Limb (tissue), 2 donors: Measurements from ENCODE around the gene NIP7.

Experiments
- DNase-seq, 2 donors: peaks; one replicate each; pipeline ENCODE4 v3.0.0-alpha.2; 2016; ENCODE audit errors: extremely low spot score in 2 of 2

NIP7 gene

DNA sequence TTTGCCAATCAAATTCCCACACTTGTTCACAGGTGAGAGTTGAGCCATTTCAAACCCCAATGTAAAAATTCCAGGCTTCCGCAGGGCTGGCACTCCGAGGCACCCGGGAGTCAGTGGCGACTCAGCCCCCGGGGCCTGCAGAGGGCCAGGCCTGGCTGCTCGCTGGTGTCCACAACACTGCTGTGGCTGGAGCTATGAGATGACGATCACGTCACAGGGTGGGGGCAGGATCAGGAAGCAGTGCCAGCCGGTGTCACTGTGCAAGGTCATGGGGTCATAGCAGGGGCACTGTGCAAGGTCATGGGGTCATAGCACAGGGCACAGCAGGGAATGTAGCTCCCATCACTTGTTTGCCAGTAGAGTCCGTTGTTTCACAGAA, 20.7 kb upstream of the NIP7 start:
- DNase-seq, result no peak

DNA sequence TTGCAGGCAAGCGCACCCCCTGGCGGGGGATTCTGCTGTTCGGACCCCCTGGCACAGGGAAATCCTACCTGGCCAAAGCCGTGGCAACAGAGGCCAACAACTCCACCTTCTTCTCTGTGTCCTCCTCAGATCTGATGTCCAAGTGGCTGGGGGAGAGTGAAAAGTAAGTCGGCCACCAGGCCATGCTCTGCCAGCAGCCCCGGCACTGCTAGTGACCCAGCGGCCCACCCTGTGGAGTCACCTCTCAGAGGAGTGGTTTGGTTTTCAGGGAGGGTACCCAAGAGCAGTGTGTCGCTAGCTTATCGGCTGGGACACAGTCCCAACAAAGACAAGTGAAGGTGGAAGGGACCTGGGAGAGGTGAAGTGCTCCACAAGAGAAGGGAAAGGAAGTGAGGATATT, 20.2 kb upstream of the NIP7 start:
- DNase-seq, result no peak

DNA sequence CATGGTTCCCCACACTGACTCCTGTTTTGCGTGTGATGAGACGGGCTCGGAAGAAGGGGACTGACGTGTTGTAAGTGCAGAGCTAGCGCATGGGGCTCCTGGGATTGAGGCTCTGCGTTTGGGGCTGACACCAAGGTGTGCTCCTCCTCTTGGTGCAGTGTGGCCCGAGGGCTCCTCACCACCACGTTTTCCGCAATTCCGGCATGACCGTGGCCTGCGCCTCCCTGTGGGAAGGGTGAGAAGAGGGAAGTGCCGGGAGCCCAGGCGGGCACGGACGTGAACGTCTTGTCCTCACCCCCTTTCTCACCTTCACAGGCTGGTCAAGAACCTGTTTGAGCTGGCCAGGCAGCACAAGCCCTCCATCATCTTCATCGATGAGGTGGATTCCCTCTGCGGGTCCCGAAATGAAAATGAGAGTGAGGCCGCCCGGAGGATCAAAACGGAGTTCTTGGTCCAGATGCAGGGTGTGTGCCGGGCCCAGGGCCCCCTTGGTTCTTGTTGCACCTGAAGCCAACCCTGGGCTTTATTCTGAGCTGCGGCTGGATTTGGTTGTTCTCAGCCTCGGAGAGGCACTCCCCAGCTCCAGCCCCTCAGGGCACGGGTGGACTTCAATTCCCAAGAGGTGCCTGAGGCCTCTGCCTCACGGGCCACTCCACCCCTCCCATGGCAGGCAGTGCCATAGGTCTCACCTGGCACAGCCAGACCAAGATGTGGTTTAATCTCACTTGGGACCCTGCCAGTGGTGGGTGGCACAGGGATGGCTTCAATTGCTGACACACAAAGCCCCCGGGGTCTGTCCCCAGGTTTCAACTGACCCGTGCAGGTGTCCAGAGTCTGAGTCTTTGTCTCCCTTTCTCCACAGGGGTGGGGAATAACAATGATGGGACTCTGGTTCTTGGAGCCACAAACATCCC, 19.5 kb upstream of the NIP7 start:
- no peak for DNase-seq

DNA sequence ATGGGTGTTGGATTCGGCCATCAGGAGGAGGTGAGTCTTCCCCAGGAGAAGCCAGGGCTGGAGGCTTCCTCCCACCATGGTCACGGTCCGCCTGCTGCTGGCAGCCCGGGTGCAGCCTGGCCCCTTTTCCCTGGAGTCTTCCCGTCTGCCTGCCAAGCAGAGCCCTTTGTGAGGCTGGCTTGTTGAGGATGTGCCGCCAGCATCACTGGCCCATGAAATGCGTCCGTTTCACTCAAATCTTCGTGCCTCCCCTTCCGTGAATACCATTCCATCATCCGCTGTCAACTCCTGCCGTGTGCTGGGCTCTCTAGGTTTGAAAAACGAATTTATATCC, 18.9 kb upstream of the NIP7 start:
- DNase-seq, result no peak

DNA sequence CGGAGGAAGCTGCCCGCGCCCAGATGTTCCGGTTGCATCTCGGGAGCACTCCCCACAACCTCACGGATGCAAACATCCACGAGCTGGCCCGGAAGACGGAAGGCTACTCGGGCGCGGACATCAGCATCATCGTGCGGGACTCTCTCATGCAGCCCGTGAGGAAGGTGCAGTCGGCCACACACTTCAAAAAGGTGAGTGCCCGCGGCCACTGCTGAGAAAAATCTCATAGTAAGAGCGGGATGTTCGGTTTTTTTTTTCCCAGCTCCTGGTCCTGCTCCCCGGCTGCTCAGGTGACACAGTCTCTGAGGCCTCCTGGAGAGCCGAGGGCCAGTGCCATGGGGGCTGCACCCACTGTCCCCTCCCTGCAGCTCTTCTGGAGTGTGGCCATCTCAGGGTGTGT, 18.5 kb upstream of the NIP7 start:
- no peak for DNase-seq

DNA sequence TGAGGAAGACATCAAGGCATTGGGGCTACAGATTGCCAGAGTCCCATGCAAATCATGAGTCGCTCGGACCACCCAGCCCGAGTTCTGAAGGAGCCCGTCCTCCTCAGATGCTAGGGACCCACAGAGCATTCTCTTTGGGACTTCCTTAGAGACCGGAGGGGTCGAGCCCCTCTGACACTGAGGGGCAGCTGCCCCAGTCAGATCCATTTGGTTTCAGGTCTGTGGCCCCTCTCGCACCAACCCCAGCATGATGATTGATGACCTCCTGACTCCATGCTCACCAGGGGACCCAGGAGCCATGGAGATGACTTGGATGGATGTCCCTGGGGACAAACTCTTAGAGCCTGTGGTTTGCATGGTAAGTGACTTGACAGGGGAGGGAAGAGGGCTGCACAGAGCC, 17.2 kb upstream of the NIP7 start:
- no peak for DNase-seq

DNA sequence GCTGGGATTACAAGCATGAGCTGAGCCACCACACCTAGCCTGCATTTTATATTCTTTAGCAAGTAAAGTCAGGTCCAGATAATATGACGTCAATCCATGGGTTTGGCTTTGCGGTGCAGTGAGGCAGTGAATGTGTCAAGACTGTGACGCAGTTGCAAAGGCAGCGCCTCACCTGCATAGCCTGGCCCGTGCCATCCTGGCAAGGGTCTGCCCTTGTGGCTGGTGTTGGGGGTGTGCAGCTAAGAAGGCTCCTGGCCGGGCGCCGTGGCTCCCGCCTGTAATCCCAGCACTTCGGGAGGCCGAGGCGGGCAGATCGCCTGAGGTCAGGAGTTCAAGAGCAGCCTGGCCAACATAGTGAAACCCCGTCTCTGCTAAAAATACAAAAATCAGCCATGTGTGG, 16.2 kb upstream of the NIP7 start:
- no peak for DNase-seq

DNA sequence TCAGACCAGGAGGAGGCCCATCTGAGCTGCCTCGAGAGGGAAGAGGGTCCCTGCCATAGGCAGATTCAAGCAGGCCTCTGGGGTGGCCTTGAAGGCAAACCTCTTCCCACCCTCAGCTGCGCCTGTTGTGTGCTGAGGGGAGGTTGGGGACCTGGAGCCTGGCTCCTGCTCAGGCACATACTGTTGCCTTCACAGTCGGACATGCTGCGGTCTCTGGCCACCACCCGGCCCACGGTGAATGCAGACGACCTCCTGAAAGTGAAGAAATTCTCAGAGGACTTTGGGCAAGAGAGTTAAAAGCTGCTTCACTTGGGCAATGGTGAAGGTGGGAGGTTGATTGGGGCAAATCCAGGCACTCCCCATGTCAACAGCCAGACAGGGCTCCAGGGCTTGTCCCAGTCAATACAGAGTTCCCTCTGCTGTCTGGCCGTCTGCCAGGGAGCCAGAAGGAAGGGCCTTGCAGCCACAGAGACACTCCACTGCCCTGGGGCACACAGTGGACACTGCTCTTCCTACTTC, 15.5 kb upstream of the NIP7 start:
- DNase-seq, result no peak

DNA sequence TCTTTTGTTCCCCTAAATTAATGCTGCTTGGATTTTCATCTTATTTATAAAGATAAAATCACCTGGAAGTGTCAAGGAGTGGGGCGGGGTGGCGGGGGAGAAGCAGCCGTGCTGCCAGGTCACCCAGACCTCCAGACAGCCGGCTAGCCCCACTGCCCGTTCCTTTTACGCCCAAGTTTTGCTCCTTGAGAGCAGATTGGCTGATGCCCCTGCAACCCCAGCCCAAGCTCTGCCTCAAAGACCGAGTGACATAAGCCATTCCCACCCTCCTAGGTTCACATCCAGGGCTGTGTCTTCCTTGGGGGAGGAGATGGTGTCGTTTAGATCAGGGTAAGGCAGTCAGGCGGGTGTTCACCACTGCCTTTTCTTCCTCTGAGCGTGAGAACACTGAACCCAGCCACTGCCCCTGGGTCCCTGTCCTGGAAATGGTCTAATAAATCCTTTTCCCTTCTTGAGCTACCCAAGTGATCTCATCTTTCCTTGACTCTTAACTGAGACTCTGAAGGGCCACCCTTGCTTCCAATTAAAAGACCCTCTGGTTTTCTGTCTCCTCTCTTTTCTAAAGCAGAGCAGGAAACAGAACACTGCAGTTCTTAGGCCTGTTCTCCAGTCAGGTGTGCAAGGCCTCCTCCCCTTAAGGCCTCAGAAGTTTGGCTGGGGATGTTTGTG, 14.9 kb upstream of the NIP7 start:
- no peak for DNase-seq

DNA sequence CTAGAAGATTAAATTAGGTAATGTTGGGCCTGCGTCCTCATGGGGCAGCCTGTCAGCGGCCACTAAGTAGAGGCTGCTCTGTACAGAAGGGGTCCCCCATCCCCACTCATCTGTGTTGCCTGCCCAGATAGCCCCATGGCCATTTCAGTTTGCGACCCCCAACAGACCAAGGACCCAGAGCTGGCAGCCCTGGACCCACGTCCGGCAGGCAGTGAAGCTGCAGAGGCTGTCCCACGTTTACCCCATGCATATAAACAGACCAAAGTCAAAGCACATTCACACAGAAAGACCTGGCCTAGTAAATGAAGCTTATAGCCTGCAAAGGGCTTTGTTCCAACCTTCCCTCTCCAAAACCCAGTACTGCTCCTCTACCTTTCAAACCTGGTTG, 13.8 kb upstream of the NIP7 start:
- no peak for DNase-seq

DNA sequence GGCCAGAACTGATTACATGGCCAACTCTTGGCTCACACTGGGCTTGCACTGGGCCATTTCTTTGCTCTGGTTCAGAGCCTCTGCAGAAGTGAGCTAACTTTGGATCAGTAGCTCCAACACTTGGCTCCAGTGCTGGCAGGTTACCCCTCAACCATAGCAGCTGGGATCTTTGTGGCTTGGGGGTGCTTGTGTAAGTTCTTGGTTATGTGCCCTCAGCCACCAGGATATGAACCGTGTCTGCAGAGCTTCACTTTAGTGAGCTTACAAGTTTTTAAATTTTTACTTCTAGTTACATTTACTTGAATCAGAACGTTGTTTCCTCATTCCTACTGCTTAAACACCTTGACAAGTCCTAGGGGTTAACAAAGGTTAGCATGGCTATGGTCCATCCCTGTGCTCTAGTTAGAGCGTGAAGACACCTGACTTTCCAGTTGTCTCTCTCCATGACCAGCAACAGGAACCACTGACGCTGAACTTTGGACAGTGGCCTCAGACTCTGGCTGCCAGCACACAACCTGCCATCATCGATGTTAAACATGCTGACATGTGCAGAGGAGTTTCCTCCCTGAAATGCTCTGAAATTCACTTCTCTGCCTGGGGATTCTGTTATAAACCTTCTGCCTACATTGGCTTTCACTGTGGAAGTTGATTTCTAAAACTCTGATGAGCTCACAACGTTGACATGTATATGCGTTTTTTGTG, 13.2 kb upstream of the NIP7 start:
- no peak for DNase-seq

DNA sequence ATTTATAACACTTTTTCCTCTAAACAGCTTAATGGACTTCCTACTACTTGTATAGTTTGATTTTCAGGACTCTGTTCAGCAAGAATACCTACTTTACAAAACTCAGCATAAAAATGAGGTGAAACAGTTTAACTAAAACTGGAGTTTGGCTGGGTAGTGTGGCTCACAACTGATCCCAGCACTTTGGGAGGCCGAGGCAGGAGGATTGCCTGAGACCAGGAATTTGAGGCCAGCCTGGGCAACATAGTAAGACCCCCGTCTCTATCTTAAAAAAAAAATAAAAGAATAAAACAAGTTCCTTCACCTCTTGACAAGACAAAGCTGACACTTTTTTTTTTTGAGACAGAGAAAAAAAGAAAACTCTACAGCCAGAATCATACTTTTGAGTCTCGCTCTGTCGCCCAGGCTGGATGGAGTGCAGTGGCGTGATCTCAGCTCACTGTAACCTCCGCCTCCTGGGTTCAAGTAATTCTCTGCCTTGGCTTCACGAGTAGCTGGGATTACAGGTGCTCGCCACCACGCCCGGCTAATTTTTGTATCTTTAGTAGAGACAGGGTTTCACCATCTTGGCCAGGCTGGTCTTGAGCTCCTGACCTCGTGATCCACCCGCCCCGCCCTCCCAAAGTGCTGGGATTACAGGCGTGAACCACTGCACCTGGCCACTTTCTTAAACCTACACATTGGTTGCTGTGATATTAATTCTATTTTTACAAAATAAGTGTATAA, 11.8 kb upstream of the NIP7 start:
- no peak for DNase-seq

DNA sequence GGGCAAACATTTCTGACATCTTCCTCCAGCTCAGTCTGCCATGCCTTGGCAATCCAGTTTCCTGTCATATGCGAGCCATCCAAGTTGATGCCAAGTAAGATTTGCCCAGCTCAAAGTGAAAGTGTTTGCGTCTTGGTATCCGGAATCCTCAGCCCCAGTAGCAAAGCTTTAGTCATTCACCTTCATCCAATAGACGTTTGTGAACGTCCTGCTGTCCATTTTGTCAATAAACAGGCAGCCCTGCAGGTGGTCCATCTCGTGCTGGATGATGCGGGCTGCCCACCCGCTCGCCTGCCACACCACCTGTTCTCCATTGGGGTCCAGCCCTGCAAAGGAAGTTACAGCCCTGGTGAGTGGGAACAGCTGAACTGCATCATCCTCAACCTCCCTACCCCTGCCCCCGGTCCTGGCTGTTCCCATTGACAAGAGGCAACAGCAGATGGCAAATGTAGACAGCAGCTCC, 10.7 kb upstream of the NIP7 start:
- no peak for DNase-seq

DNA sequence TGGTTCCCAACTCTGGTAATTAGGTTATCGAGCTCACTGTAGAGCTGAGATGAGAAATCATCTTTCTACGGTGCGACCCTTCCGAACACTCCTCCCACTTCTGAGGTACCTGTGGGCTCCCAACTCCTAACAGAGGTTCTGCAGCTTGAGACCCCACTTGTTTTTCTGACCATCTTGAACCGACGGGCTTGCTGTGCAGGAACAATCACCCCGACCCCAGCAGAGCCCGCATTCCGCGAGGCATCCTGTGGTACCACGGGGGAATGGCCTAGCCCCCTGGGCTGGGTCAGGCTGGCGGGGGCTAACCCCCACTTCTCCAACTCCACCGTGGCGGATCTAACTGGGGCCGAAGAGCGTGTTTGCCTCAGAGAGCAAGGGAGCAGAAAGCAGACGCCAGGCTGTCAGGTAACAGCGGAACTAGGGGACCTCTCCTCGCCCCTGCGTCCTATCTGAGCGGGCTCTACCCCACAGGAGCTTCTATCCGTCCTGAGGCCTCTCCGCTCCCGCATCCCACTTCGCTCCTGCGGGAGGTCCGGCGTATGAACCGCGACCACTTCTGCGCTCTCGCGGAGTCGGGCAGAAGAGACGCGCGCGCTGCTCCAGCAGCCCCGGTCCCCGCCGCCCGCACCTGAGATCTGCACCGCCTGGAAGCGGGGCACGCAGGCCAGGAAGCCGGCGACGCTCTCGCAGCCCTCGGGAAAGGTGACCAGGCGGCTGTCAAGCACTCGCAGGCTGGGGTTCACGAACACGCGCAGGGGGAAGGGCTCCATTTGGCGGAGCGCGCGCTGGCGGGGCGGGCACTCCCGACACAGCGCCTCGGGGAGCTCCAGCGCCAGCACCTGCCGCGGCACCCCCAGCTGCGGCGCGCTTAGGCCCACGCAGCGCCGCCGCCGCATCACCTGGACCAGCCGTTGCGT, 9.9 kb upstream of the NIP7 start:
- DNase-seq, result no peak

DNA sequence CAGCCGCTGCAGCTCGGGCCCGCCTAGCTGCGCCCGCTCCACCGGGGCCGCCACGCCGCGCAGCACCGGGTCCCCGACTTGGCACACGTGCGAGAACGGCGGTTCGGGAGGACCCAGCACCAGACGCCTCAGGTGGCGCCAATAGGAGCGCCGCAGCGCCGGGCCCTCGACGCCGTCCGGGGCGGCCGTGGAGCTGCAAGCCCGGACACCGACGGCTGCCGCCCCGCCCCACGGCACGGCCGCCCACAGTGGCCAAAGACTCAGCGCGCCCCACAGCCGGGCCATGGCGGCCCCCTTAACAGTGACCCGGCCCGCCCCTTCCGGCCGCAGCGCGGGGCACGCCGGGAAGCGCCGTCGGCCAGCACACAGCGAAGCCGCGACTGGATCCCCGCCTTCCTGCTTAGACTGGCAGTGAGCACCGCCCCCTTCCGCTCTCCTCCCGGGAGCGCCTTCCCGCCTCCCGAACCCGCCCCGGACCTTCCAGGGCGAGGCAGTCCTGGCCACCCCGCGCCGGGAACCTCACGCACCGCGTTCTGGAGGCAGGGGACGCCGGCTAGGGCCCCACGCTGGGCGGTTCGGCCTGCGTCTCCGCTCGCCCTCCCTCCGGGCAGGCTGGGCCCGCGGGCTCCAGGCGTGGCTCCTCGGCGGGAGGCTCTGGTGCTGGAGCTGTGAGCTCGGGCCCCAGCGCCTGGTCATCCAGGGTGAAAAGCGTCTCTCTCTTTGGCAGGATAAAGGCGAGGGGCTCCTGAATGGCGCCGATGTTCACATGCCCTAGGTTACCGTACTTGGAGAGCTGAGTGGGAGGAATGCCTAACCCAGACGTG, 9.1 kb upstream of the NIP7 start, which contains the start of gene PDF:
Gene PDF, minus strand, starts transcription at position 303 of the 824 bp plus-strand sequence. Its CDS starts 18 bp downstream, at position 285.
- peak; percentile 95 to 96 for DNase-seq

DNA sequence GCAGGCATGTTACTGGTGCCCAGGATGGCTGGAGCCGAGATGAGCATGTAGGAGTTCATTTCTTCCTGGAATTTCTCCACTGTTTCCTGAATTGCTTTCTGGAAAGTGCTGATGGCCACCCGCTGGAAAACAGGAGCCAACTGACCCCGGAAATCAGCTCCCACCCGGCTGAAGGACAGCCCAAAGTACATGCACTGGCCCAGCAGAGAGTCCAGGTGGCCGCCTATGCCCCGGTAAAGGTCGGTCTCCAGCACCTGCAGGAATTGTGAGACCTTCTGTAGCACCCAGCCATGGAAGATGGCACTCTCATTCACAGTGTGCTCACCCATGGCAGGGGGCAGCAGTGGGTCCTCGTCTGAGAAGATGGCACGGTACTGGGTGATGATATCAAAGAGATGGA, 4.9 kb upstream of the NIP7 start:
- DNase-seq, result no peak

DNA sequence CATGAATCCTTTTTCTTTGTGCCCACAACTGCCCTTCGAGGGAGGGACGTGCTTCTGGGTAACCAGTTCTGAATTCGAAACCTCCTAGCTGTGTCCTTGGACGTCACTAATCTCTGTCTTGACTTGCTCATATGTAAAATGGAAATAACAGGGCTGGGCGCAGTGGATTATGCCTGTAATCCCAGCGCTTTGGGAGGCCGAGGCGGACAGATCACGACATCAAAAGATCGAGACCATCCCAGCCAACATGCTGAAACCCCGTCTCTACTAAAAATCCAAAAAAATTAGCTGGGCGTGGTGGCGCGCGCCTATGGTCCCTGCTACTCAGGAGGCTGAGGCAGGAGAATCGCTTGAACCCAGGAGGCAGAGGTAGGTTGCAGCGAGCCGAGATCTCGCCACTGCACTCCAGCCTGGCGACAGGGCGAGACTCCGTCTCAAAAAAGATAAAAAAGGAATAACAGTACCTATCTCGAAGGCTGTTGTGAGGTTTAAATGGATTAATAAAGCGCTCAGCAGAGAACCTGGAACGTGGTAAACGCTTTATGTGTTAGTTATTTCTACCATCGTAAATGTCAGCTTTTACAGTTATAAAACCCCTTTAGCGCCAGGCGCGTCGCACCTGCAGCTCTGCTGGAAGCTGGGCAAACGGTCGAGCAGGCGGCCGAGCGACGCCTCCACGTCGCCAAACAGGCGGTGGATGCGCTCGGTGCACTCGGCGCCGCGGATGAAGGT, 849 bp upstream of the NIP7 start:
- no peak for DNase-seq

DNA sequence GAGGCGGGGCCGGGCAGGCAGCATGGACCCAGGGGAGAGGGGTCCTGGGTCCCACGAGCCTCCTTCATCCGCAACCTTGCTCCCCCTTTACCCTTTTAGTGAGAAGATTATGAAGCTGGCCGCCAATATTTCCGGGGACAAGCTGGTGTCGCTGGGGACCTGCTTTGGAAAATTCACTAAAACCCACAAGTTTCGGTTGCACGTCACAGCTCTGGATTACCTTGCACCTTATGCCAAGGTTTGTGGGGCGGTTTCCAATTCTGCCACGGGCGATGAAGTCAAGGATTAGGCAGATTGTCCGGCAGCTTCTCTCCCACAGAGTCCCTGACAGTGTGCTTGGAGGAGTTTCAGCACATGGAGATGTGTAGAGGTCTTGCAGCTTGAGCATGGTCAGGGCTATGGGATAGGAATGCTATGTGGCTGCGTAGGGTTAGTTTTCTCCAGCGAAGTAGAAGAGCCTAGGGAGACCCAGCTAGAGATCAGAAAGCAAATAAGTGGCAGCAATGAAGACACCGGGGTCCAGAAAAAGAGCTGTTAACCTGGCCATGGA, 598 bp downstream of the NIP7 start:
- DNase-seq, result no peak

DNA sequence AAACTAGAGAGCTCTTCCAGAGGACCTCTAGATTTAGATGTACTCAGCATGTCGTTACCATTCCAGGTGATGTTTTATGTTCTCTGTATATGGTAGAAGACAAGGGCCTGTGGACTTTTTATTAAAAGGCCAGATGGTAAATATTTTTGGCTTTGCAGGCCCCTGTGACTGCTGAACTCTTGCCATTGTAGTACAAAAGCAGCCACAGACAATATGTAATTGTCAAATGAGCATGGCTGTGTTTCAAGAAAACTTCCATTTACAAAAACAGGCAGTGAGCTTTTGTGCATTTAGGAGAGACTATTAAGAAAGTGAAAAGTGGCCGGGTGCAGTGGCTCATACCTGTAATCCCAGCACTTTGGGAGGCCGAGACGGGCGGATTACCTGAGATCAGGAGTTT, 4.6 kb downstream of the NIP7 start:
- no peak for DNase-seq
